Endothelial cell of umbilical vein (primary cell): ENCODE results near the gene CROCC2.

Experiments
- EZH2 ChIP-seq: IDR thresholded peaks from 2 replicates; pipeline ENCODE4 v1.6.1; 2012; ENCODE audit warnings: borderline replicate concordance, low read depth, mild to moderate bottlenecking, moderate library complexity, low read length, inconsistent platforms; ENCODE audit not compliant: severe bottlenecking
- FOS ChIP-seq: IDR thresholded peaks from 2 replicates; pipeline ENCODE4 v1.6.1; 2011; ENCODE audit warnings: mild to moderate bottlenecking, low read length, moderate library complexity, borderline replicate concordance; ENCODE audit not compliant: insufficient read depth
- JUN ChIP-seq: IDR thresholded peaks from 2 replicates; pipeline ENCODE4 v1.6.1; 2011; ENCODE audit warnings: borderline replicate concordance, low read depth; ENCODE audit not compliant: insufficient read length, insufficient read depth
- POLR2A ChIP-seq: IDR thresholded peaks from 2 replicates; pipeline ENCODE4 v1.6.1; 2012; ENCODE audit warnings: low read depth, mild to moderate bottlenecking, control low read depth, low read length
- POLR2AphosphoS5 ChIP-seq: IDR thresholded peaks from 2 replicates; pipeline ENCODE4 v1.6.1; 2012; ENCODE audit warnings: low read depth, mild to moderate bottlenecking, control low read depth, low read length, moderate library complexity; ENCODE audit not compliant: insufficient read depth
- TF ChIP-seq, protein P1 (sequence below), 2 donors: IDR thresholded peaks; 1 replicate in 1 of 2; 2 replicates in 1 of 2; pipeline ENCODE4 v1.5.1; 2011; ENCODE audit warnings: low read length in 2 of 2, mild to moderate bottlenecking in 2 of 2, moderate library complexity in 2 of 2, control low read depth in 1 of 2, inconsistent platforms in 1 of 2, low read depth in 1 of 2; ENCODE audit not compliant: insufficient read depth in 1 of 2; ENCODE audit errors: extremely low read depth in 1 of 2
- TF ChIP-seq, protein P2 (sequence below): IDR thresholded peaks from 2 replicates; pipeline ENCODE4 v1.6.1; 2011; ENCODE audit not compliant: insufficient read depth, insufficient read length

DNA sequence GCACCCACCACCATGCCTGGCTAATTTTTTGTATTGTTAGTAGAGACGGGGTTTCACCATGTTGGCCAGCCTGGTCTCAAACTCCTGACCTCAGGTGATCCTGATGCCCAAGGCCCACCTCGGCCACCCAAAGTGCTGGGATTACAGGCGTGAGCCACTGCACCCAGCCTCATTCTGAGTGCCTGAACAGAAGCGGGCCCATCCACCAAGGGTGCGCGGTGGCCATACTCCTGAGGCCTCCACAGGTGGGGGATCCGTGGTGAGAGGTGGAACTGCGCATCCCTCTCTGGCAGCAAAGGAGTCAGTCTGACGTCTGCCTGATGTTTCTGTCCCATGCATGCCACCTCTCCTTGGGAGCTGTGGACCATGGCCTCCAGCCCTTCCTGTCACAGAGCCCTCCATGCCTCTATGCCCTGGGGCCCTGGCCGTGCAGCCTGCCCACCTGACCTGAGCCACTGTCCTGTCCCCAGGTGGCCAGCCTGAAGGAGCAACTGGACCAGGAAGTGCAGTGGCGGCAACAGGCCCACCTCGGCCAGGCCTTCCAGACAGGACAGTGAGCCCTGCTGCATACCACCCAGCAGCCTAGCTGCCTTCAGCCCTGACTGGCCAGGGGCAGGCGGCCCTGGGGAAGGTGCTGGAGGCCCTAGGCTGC lies 84.7 kb downstream of the CROCC2 start:
- TF ChIP-seq, protein P1, sequence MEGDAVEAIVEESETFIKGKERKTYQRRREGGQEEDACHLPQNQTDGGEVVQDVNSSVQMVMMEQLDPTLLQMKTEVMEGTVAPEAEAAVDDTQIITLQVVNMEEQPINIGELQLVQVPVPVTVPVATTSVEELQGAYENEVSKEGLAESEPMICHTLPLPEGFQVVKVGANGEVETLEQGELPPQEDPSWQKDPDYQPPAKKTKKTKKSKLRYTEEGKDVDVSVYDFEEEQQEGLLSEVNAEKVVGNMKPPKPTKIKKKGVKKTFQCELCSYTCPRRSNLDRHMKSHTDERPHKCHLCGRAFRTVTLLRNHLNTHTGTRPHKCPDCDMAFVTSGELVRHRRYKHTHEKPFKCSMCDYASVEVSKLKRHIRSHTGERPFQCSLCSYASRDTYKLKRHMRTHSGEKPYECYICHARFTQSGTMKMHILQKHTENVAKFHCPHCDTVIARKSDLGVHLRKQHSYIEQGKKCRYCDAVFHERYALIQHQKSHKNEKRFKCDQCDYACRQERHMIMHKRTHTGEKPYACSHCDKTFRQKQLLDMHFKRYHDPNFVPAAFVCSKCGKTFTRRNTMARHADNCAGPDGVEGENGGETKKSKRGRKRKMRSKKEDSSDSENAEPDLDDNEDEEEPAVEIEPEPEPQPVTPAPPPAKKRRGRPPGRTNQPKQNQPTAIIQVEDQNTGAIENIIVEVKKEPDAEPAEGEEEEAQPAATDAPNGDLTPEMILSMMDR (IDR thresholded peaks at IDR 0.05; ENCODE audit: extremely low read depth in 1 of 2, insufficient read depth in 1 of 2, low read depth in 1 of 2, low read length in 2 of 2), result no peak
- TF ChIP-seq POLR2A (no peak), POLR2AphosphoS5 (no peak), EZH2 (no peak), FOS (no peak), JUN (no peak)
- TF ChIP-seq, protein P2, sequence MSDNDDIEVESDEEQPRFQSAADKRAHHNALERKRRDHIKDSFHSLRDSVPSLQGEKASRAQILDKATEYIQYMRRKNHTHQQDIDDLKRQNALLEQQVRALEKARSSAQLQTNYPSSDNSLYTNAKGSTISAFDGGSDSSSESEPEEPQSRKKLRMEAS, result no peak
